ENCODE data around the gene ITPRIP. TPM values are rescaled to one million over a fixed set of nuclear protein-coding genes. Genes with fewer than 3 reads are reported as not detected.

ITPRIP gene
- polyA plus RNA-seq, 4 donors = 10.0 to 13.7 (median 11.3) TPM

- no peak for DNase-seq (ENCODE audit: low read depth in 4 of 4, low spot score in 3 of 4)
Measured at GRCh38 chr10:104309980-104310978, 28.0 kb downstream of the ITPRIP start.

- no peak for DNase-seq (ENCODE audit: low read depth in 4 of 4, low spot score in 3 of 4)
Measured at GRCh38 chr10:104308439-104308903, 29.8 kb downstream of the ITPRIP start.

- no peak for DNase-seq (ENCODE audit: low read depth in 4 of 4, low spot score in 3 of 4)
Measured at GRCh38 chr10:104307576-104308438, 30.5 kb downstream of the ITPRIP start.

- DNase-seq (ENCODE audit: low read depth in 4 of 4, low spot score in 3 of 4) = no peak
Measured at GRCh38 chr10:104306897-104307296, 31.4 kb downstream of the ITPRIP start.

DNA sequence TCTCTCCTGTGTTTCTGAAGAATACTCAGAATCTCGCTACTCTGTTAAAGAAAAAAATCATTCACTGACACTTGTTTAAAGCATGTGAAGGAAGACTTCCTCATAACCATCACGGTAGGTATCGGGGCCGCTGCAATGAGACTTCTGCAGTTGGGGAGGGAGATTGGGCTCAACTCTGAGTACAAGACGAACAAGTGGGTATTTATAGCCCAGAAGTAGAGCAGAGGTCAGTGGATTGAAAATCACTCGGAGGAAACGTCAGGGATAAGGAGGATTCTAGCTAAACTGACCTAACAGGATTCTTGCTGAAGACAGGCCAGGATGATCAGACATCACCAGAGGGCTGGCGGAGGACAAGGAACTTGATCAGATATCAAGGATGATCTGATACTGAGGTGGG lies 33.3 kb downstream of the ITPRIP start:
- DNase-seq (ENCODE audit: low read depth in 4 of 4, low spot score in 3 of 4) = no peak

DNA sequence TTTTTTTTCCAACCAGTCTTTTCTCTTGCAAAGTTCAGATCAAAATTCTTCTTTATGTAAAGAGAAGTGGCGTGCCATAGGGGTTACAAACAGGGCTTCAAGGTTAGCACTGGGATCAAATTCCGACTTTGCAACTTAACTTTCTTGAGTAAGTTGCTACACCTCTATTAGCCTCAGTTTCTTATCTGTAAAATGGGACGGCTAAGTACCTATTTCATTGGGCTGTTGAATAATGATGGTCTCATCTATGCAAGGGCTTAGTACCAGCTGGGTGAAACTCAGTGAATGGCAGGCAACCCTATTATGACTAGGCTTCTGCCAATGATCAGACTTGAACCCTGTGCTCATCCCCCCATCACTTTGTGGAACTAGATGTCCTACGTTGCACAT lies 33.9 kb downstream of the ITPRIP start:
- no peak for DNase-seq (ENCODE audit: low read depth in 4 of 4, low spot score in 3 of 4)

DNA sequence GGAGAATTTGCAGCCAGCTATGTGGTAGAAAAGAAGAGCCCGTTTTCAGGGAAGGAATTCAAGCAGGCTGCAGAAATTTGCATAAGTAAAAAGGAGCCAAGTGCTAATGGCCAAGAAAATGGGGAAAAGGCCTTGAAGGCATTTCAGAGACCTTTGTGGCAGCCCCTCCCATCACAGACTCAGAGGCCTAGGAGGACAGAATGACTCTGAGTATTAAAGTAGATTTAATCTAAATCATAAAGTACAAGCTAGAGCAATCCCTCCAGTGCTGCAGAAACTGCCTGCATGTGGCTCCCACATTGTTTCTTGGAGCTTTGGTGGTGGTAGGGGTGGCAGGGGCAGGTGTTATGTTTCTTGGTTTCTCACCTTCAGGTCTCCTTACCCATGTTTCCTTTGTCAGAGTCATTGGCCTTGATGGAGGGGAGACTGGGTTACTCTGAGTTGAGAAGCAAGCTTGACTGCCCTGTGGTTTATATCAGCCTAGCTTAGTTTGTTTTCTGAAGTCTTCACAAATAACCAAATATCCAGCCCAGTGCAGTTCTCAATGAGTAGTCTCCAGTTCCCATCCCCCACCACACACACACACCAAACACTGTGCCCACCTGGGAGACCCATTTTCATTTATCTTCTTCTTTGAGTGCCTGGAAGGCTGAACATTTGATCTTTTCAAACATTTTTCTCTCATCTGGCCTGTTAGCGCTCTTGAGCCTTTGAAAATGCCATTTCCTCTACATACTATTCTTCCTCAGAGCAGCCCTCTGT lies 34.5 kb downstream of the ITPRIP start:
- no peak for DNase-seq (ENCODE audit: low read depth in 4 of 4, low spot score in 3 of 4)

DNA sequence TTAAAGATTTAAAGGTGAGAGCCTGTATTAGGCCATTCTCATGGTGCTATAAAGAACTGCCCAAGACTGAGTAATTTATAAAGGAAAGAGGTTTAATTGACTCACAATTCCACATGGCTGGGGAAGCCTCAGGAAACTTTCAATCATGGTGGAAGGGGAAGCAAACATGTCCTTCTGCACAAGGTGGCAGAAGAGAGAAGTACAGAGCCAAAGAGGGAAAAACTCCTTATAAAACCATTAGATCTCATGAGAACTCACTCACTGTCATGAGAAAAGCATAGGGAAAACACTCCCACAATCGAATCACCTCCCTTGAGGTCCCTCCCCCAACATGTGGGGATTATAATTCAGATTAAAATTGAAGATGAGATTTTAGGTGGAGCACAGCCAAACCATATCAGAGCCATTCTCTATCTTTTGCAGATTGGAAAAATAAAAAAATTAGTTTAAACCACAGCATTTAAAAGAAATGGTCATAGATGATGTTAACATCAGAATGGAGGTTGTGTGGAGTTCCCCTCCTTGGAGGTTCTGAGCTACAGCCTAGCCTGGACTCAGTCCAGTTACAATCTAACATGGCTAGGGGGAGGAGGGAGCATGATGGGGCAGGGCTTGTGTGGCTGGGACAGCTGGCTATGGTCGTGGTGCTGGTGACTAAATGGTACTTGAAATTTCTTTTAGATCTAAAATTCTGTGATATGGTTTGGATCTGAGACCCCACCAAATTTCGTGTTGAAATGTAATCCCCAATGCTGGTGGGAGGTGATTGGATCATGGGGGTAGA lies 36.2 kb downstream of the ITPRIP start:
- DNase-seq (ENCODE audit: low read depth in 4 of 4, low spot score in 3 of 4) = no peak

GRCh38 chr10:104300736-104301292 lies 37.5 kb downstream of the ITPRIP start:
- DNase-seq (ENCODE audit: low read depth in 4 of 4, low spot score in 3 of 4) = no peak

- DNase-seq (ENCODE audit: low read depth in 4 of 4, low spot score in 3 of 4) = no peak
Measured at GRCh38 chr10:104300002-104300735, 38.1 kb downstream of the ITPRIP start.

- no peak for DNase-seq (ENCODE audit: low read depth in 4 of 4, low spot score in 3 of 4)
Measured at GRCh38 chr10:104299031-104299904, 39.0 kb downstream of the ITPRIP start.

- no peak for DNase-seq (ENCODE audit: low read depth in 4 of 4, low spot score in 3 of 4)
Measured at GRCh38 chr10:104297697-104298660, 40.3 kb downstream of the ITPRIP start.

GRCh38 chr10:104296687-104297436 lies 41.4 kb downstream of the ITPRIP start:
- DNase-seq (ENCODE audit: low read depth in 4 of 4, low spot score in 3 of 4) = no peak

GRCh38 chr10:104293781-104294321 lies 44.4 kb downstream of the ITPRIP start:
- no peak for DNase-seq (ENCODE audit: low read depth in 4 of 4, low spot score in 3 of 4)

DNA sequence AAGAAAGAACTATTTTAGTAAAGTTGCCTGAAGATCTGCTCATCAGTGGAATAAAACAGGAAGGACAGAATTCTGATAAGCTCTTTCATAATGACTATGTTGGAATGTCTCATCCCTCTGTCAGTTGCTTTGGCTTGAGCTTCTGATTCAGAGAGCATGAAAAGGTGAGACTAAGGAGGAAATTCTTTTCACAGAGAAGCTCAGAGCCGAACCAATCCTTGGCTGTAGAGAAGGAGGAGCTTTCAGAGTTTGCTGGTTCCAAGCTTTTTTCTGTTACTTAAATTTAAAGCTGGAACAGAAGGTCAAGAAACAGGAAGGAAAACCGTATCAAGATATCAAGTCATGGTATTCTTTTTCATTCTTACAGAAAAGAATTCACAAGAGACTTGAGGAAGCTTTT lies 45.3 kb downstream of the ITPRIP start:
- DNase-seq (ENCODE audit: low read depth in 4 of 4, low spot score in 3 of 4) = no peak

All from right renal pelvis (tissue), 4 donors.